GM23338 (cell line): Measurements from ENCODE around the gene FAM13C. TPM values are rescaled to one million over a fixed set of nuclear protein-coding genes. Genes with fewer than 3 reads are reported as not detected.

Experiments
- ATAC-seq: fragments of 200-7000 bp; cut with Tn5 transposase; 3 replicates; pipeline ENCODE4 v1.9.1; 2020
- DNase-seq: peaks from one replicate; pipeline ENCODE4 v3.0.0-alpha.2; 2015; ENCODE audit warnings: low spot score
- H2AFZ ChIP-seq: fragments of 200-600 bp; sonication (generic); 2 replicates; pipeline ENCODE4 v1.8.0; 2016; ENCODE audit warnings: antibody characterized with exemption, mild to moderate bottlenecking, moderate library complexity
- H3F3A ChIP-seq: fragments of 200-600 bp; sonication (generic); replicated peaks from 2 replicates; pipeline ENCODE4 v1.8.0; 2017; ENCODE audit warnings: antibody characterized with exemption, mixed run types, low read depth
- H3K27ac ChIP-seq: fragments of 200-600 bp; sonication (generic); 2 replicates; pipeline ENCODE4 v1.6.1; 2016; ENCODE audit warnings: low read depth
- H3K27me3 ChIP-seq: fragments of 200-600 bp; sonication (generic); 2 replicates; pipeline ENCODE4 v1.8.0; 2016; ENCODE audit warnings: mild to moderate bottlenecking, mixed run types, moderate library complexity; ENCODE audit not compliant: insufficient read depth
- H3K36me3 ChIP-seq: fragments of 200-600 bp; sonication (generic); 2 replicates; pipeline ENCODE4 v1.8.0; 2016; ENCODE audit warnings: mild to moderate bottlenecking; ENCODE audit not compliant: insufficient read depth
- H3K4me1 ChIP-seq: fragments of 200-600 bp; sonication (generic); 2 replicates; pipeline ENCODE4 v1.8.0; 2016; ENCODE audit warnings: mild to moderate bottlenecking, moderate library complexity; ENCODE audit not compliant: insufficient read depth
- H3K4me2 ChIP-seq: fragments of 200-600 bp; sonication (generic); 2 replicates; pipeline ENCODE4 v1.7.1; 2017; ENCODE audit warnings: mixed run types
- H3K4me3 ChIP-seq: fragments of 200-600 bp; sonication (generic); 2 replicates; pipeline ENCODE4 v1.6.1; 2016; ENCODE audit warnings: mixed run types
- H3K79me2 ChIP-seq: fragments of 200-600 bp; sonication (generic); replicated peaks from 2 replicates; pipeline ENCODE4 v1.8.0; 2017; ENCODE audit warnings: mild to moderate bottlenecking; ENCODE audit not compliant: insufficient read depth
- H3K9me2 ChIP-seq: fragments of 200-600 bp; sonication (generic); 2 replicates; pipeline ENCODE4 v1.8.0; 2017; ENCODE audit not compliant: insufficient read depth
- H4K20me1 ChIP-seq: fragments of 200-600 bp; sonication (generic); replicated peaks from 2 replicates; pipeline ENCODE4 v1.8.0; 2017; ENCODE audit warnings: mild to moderate bottlenecking; ENCODE audit not compliant: insufficient read depth
- H3K27ac Mint-ChIP-seq: 2 replicates; pipeline ENCODE4 v1.8.0; 2020; ENCODE audit warnings: inconsistent platforms, mild to moderate bottlenecking, moderate library complexity, mixed read lengths
- H3K27me3 Mint-ChIP-seq: 3 replicates; pipeline ENCODE4 v1.8.0; 2022; ENCODE audit warnings: low read depth, mild to moderate bottlenecking, moderate library complexity, mixed read lengths, inconsistent platforms; ENCODE audit not compliant: insufficient read depth, poor library complexity
- H3K36me3 Mint-ChIP-seq: 3 replicates; pipeline ENCODE4 v1.8.0; 2021; ENCODE audit warnings: low read depth, mild to moderate bottlenecking, inconsistent platforms, moderate library complexity, mixed read lengths
- H3K4me1 Mint-ChIP-seq: 3 replicates; pipeline ENCODE4 v1.8.0; 2020; ENCODE audit warnings: mild to moderate bottlenecking, inconsistent platforms, mixed read lengths
- H3K4me3 Mint-ChIP-seq: 3 replicates; pipeline ENCODE4 v1.8.0; 2021; ENCODE audit warnings: moderate library complexity, mild to moderate bottlenecking, inconsistent platforms, mixed read lengths
- H3K9me3 Mint-ChIP-seq: 3 replicates; pipeline ENCODE4 v1.8.0; 2020; ENCODE audit warnings: moderate library complexity, mild to moderate bottlenecking, inconsistent platforms, mixed read lengths
- CREB1 ChIP-seq: fragments of 250-450 bp; sonication (Bioruptor Pico); IDR thresholded peaks from 2 replicates; pipeline ENCODE4 v1.5.0; 2020; ENCODE audit warnings: low read depth, mild to moderate bottlenecking, moderate library complexity
- EZH2 ChIP-seq: fragments of 200-600 bp; sonication (generic); IDR thresholded peaks from one replicate; pipeline ENCODE4 v1.8.0; 2017; ENCODE audit warnings: antibody characterized with exemption, mild to moderate bottlenecking, low read depth; ENCODE audit not compliant: unreplicated experiment
- EZH2phosphoT487 ChIP-seq: fragments of 200-600 bp; sonication (generic); IDR thresholded peaks from one replicate; pipeline ENCODE4 v1.8.1; 2018; ENCODE audit warnings: antibody characterized with exemption; ENCODE audit not compliant: unreplicated experiment
- JUNB ChIP-seq: IDR thresholded peaks from one replicate; pipeline ENCODE4 v1.6.1; 2016; ENCODE audit warnings: antibody characterized with exemption; ENCODE audit not compliant: unreplicated experiment
- NANOG ChIP-seq: IDR thresholded peaks from 2 replicates; pipeline ENCODE4 v1.6.1; 2016; ENCODE audit warnings: antibody characterized with exemption, borderline replicate concordance
- POLR2AphosphoS5 ChIP-seq: IDR thresholded peaks from 2 replicates; pipeline ENCODE4 v1.6.1; 2016; ENCODE audit warnings: antibody characterized with exemption, low read depth
- STAT1 ChIP-seq: IDR thresholded peaks from one replicate; pipeline ENCODE4 v1.6.1; 2016; ENCODE audit warnings: antibody characterized with exemption; ENCODE audit not compliant: unreplicated experiment
- ZNF114 ChIP-seq: fragments of 250-450 bp; sonication (Bioruptor Pico); IDR thresholded peaks from 2 replicates; pipeline ENCODE4 v1.5.0; 2020; ENCODE audit warnings: mild to moderate bottlenecking, moderate library complexity
- ZNF331 ChIP-seq: fragments of 250-450 bp; sonication (Bioruptor Pico); IDR thresholded peaks from 2 replicates; pipeline ENCODE4 v1.5.0; 2020; ENCODE audit warnings: low read depth, mild to moderate bottlenecking, moderate library complexity
- polyA plus RNA-seq: library from polyadenylated mRNA; unstranded; fragments of >200 nt; fragmentation: Nextera tagmentation; extraction: Ambion mirVana; gene quantifications from 2 replicates; pipeline ENCODE4 v1.2.1, GENCODE V29; 2016
- total RNA-seq: library from RNA; depleted of rRNA; stranded (reverse); fragments of >200 nt; shearing (Covaris generic); gene quantifications from 2 replicates; pipeline ENCODE4 v1.2.3, GENCODE V29; 2014
- TF ChIP-seq, protein P1 (sequence below): fragments of 250-450 bp; sonication (Bioruptor Pico); IDR thresholded peaks from 2 replicates; pipeline ENCODE4 v1.5.0; 2020; ENCODE audit warnings: mild to moderate bottlenecking, moderate library complexity
- TF ChIP-seq, protein P2 (sequence below), 2 experiments: fragments of 200-600 bp in 1 of 2; sonication (generic) in 1 of 2; conservative IDR thresholded peaks; 2 replicates each; pipeline versions ENCODE4 v1.5.1 to v1.6.1; 2016 to 2017; ENCODE audit warnings: antibody characterized with exemption in 2 of 2, low read depth in 2 of 2, mild to moderate bottlenecking in 2 of 2, moderate library complexity in 1 of 2
- TF ChIP-seq, protein P3 (sequence below): IDR thresholded peaks from one replicate; pipeline ENCODE4 v1.6.1; 2018; ENCODE audit warnings: antibody characterized with exemption; ENCODE audit not compliant: unreplicated experiment
- TF ChIP-seq, protein P4 (sequence below): IDR thresholded peaks from 2 replicates; pipeline ENCODE4 v1.6.1; 2016; ENCODE audit warnings: antibody characterized with exemption

FAM13C gene
- total and polyA plus RNA-seq, 2 experiments from 2014 or later = 0.94 to 2.1 TPM

DNA sequence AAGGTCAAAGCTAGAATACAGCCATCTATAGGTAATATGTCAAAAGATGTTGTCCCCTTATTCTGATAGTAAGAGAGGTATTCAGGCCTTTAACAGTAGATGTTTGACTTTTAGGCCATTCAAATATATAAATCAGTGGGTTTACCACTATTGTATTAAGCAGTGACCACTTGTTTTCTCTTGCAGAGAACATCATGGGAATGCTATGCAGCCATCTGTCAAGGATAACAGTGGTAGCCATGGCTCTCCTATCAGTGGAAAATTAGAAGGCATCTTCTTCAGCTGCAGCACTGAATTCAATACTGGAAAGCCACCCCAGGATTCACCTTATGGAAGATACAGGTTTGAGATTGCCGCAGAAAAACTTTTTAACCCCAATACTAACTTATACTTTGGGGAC lies 117.5 kb downstream of the FAM13C start:
- H3K27me3 Mint-ChIP-seq = no peaks in the 10 kb centered on the region
- H3K27me3 ChIP-seq = no peaks in the 10 kb centered on the region
- no peak overlapping the region for H3K4me2 ChIP-seq
- no peaks in the 10 kb centered on the region for H3F3A ChIP-seq
- DNase-seq = no peak
- no peaks in the 10 kb centered on the region for H4K20me1 ChIP-seq
- H3K79me2 ChIP-seq = no peaks in the 10 kb centered on the region
- H3K27ac ChIP-seq = no peak overlapping the region
- no peaks in the 10 kb centered on the region for H3K9me3 Mint-ChIP-seq
- H2AFZ ChIP-seq = no peak overlapping the region
- H3K9me2 ChIP-seq = no peaks in the 10 kb centered on the region
- H3K36me3 Mint-ChIP-seq = no peaks in the 10 kb centered on the region
- H3K4me1 ChIP-seq = no peaks in the 10 kb centered on the region
- H3K36me3 ChIP-seq = no peaks in the 10 kb centered on the region
- TF ChIP-seq, protein P1, sequence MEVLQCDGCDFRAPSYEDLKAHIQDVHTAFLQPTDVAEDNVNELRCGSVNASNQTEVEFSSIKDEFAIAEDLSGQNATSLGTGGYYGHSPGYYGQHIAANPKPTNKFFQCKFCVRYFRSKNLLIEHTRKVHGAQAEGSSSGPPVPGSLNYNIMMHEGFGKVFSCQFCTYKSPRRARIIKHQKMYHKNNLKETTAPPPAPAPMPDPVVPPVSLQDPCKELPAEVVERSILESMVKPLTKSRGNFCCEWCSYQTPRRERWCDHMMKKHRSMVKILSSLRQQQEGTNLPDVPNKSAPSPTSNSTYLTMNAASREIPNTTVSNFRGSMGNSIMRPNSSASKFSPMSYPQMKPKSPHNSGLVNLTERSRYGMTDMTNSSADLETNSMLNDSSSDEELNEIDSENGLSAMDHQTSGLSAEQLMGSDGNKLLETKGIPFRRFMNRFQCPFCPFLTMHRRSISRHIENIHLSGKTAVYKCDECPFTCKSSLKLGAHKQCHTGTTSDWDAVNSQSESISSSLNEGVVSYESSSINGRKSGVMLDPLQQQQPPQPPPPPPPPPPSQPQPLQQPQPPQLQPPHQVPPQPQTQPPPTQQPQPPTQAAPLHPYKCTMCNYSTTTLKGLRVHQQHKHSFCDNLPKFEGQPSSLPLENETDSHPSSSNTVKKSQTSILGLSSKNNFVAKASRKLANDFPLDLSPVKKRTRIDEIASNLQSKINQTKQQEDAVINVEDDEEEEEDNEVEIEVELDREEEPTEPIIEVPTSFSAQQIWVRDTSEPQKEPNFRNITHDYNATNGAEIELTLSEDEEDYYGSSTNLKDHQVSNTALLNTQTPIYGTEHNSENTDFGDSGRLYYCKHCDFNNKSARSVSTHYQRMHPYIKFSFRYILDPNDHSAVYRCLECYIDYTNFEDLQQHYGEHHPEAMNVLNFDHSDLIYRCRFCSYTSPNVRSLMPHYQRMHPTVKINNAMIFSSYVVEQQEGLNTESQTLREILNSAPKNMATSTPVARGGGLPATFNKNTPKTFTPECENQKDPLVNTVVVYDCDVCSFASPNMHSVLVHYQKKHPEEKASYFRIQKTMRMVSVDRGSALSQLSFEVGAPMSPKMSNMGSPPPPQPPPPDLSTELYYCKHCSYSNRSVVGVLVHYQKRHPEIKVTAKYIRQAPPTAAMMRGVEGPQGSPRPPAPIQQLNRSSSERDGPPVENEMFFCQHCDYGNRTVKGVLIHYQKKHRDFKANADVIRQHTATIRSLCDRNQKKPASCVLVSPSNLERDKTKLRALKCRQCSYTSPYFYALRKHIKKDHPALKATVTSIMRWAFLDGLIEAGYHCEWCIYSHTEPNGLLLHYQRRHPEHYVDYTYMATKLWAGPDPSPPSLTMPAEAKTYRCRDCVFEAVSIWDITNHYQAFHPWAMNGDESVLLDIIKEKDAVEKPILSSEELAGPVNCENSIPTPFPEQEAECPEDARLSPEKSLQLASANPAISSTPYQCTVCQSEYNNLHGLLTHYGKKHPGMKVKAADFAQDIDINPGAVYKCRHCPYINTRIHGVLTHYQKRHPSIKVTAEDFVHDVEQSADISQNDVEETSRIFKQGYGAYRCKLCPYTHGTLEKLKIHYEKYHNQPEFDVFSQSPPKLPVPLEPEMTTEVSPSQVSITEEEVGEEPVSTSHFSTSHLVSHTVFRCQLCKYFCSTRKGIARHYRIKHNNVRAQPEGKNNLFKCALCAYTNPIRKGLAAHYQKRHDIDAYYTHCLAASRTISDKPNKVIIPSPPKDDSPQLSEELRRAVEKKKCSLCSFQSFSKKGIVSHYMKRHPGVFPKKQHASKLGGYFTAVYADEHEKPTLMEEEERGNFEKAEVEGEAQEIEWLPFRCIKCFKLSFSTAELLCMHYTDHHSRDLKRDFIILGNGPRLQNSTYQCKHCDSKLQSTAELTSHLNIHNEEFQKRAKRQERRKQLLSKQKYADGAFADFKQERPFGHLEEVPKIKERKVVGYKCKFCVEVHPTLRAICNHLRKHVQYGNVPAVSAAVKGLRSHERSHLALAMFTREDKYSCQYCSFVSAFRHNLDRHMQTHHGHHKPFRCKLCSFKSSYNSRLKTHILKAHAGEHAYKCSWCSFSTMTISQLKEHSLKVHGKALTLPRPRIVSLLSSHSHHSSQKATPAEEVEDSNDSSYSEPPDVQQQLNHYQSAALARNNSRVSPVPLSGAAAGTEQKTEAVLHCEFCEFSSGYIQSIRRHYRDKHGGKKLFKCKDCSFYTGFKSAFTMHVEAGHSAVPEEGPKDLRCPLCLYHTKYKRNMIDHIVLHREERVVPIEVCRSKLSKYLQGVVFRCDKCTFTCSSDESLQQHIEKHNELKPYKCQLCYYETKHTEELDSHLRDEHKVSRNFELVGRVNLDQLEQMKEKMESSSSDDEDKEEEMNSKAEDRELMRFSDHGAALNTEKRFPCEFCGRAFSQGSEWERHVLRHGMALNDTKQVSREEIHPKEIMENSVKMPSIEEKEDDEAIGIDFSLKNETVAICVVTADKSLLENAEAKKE (CRISPR knock-in tag) = no peak
- TF ChIP-seq EZH2 = no peak
- TF ChIP-seq JUNB = no peak
- no peak for TF ChIP-seq POLR2AphosphoS5
- TF ChIP-seq, protein P2, sequence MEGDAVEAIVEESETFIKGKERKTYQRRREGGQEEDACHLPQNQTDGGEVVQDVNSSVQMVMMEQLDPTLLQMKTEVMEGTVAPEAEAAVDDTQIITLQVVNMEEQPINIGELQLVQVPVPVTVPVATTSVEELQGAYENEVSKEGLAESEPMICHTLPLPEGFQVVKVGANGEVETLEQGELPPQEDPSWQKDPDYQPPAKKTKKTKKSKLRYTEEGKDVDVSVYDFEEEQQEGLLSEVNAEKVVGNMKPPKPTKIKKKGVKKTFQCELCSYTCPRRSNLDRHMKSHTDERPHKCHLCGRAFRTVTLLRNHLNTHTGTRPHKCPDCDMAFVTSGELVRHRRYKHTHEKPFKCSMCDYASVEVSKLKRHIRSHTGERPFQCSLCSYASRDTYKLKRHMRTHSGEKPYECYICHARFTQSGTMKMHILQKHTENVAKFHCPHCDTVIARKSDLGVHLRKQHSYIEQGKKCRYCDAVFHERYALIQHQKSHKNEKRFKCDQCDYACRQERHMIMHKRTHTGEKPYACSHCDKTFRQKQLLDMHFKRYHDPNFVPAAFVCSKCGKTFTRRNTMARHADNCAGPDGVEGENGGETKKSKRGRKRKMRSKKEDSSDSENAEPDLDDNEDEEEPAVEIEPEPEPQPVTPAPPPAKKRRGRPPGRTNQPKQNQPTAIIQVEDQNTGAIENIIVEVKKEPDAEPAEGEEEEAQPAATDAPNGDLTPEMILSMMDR (conservative IDR thresholded peaks at IDR 0.05; ENCODE audit: low read depth in 2 of 2) = no peak
- no peak for TF ChIP-seq NANOG
- no peak for TF ChIP-seq ZNF331 (CRISPR knock-in tag)
- no peak for TF ChIP-seq STAT1
- TF ChIP-seq CREB1 = no peak
- TF ChIP-seq, protein P3, sequence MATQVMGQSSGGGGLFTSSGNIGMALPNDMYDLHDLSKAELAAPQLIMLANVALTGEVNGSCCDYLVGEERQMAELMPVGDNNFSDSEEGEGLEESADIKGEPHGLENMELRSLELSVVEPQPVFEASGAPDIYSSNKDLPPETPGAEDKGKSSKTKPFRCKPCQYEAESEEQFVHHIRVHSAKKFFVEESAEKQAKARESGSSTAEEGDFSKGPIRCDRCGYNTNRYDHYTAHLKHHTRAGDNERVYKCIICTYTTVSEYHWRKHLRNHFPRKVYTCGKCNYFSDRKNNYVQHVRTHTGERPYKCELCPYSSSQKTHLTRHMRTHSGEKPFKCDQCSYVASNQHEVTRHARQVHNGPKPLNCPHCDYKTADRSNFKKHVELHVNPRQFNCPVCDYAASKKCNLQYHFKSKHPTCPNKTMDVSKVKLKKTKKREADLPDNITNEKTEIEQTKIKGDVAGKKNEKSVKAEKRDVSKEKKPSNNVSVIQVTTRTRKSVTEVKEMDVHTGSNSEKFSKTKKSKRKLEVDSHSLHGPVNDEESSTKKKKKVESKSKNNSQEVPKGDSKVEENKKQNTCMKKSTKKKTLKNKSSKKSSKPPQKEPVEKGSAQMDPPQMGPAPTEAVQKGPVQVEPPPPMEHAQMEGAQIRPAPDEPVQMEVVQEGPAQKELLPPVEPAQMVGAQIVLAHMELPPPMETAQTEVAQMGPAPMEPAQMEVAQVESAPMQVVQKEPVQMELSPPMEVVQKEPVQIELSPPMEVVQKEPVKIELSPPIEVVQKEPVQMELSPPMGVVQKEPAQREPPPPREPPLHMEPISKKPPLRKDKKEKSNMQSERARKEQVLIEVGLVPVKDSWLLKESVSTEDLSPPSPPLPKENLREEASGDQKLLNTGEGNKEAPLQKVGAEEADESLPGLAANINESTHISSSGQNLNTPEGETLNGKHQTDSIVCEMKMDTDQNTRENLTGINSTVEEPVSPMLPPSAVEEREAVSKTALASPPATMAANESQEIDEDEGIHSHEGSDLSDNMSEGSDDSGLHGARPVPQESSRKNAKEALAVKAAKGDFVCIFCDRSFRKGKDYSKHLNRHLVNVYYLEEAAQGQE = no peak
- no peak for TF ChIP-seq EZH2phosphoT487
- TF ChIP-seq, protein P4, sequence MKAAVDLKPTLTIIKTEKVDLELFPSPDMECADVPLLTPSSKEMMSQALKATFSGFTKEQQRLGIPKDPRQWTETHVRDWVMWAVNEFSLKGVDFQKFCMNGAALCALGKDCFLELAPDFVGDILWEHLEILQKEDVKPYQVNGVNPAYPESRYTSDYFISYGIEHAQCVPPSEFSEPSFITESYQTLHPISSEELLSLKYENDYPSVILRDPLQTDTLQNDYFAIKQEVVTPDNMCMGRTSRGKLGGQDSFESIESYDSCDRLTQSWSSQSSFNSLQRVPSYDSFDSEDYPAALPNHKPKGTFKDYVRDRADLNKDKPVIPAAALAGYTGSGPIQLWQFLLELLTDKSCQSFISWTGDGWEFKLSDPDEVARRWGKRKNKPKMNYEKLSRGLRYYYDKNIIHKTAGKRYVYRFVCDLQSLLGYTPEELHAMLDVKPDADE = no peak
- no peak for TF ChIP-seq ZNF114 (CRISPR knock-in tag)
- H3K4me1 Mint-ChIP-seq = peaks cover 5% of the 10 kb centered on the region; the same call in 1 of the 3 replicates
- no peak overlapping the region for H3K27ac Mint-ChIP-seq
- no peak overlapping the region for H3K4me3 Mint-ChIP-seq
- ATAC-seq = no peak
- no peak overlapping the region for H3K4me3 ChIP-seq
